ENCODE measurements around the gene STARD6. TPM values are rescaled to one million over a fixed set of nuclear protein-coding genes. Genes with fewer than 3 reads are reported as not detected.

The STARD6 gene
- total RNA-seq, 2 experiments from 2014 or later: not detected

GRCh38 chr18:54277899-54278298, 79.8 kb downstream of the STARD6 start:
- ChIA-PET CTCF (ENCODE audit: unreplicated experiment) (no interaction called here), POLR2A (no interaction called here)
- no peaks in the 10 kb centered on the region for H4K20me1 ChIP-seq (ENCODE audit: insufficient read depth, low read length)
- H3K79me2 ChIP-seq (ENCODE audit: insufficient read depth, low read depth, low read length): no peaks in the 10 kb centered on the region
- intact Hi-C loops (cut with micrococcal nuclease; ENCODE audit: unreplicated experiment): no loop called here
- DNase-seq (ENCODE audit: low spot score): no peak
- H3K27ac ChIP-seq (ENCODE audit: low read depth, low read length, poor library complexity, severe bottlenecking): no peak overlapping the region
- H2AFZ ChIP-seq (ENCODE audit: low read length): no peak overlapping the region
- H3K4me3 ChIP-seq (ENCODE audit: low read depth, low read length, poor library complexity, severe bottlenecking): no peak overlapping the region
- H3K9me2 ChIP-seq (ENCODE audit: insufficient read depth, low read length): no peaks in the 10 kb centered on the region
- H3K4me2 ChIP-seq (ENCODE audit: low read length): 0 out of 2 replicates have a peak overlapping the region, but pooled peaks have one; percentile 23
- no peaks in the 10 kb centered on the region for H3K9me3 ChIP-seq (ENCODE audit: low read length)
- peaks cover 46% of the 10 kb centered on the region for H3K36me3 ChIP-seq (ENCODE audit: insufficient read depth, low read length)
- peaks cover 10% of the 10 kb centered on the region for H3K4me1 ChIP-seq (ENCODE audit: insufficient read depth, low read length, poor library complexity, severe bottlenecking)
- no peak for TF ChIP-seq EZH2phosphoT487 (IDR thresholded peaks at IDR 0.05; ENCODE audit: borderline replicate concordance, low read depth, low read length)
- TF ChIP-seq CTCF (conservative IDR thresholded peaks at IDR 0.05; ENCODE audit: low read length): no peak
- no TSS peak for BruUV-seq (replicated peaks)

Small RNA genes lying within 50 kb of the gene (small RNA-seq; reads per million reads assigned to genes)
- gene SNRPGP2: not detected

Other genes with a start within 250 kb of the STARD6 start
- 30.5 and 39.2 TPM in 2 replicates for gene MBD2, start 133.2 kb downstream of the STARD6 start, total RNA-seq (2014; rRNA removed; shearing (Covaris generic))
- 171 and 176 TPM in 2 replicates for gene MBD2, start 133.2 kb downstream of the STARD6 start, total RNA-seq (2022)
- 8.9 and 15.1 TPM in 2 replicates for gene POLI, start 88.3 kb downstream of the STARD6 start, total RNA-seq (2014; rRNA removed; shearing (Covaris generic))
- gene POLI, start 88.3 kb downstream of the STARD6 start, total RNA-seq (2022): 19.0 and 24.5 TPM in 2 replicates
- 4.9 and 5.4 TPM in 2 replicates for gene C18orf54, start within 50 bp of the STARD6 start, total RNA-seq (2014; rRNA removed; shearing (Covaris generic))
- 14.1 and 17.5 TPM in 2 replicates for gene C18orf54, start within 50 bp of the STARD6 start, total RNA-seq (2022)
- not detected in 2 replicates for gene DYNAP, start 233.4 kb upstream of the STARD6 start, total RNA-seq (2014; rRNA removed; shearing (Covaris generic))
- gene DYNAP, start 233.4 kb upstream of the STARD6 start, total RNA-seq (2022): not detected in 2 replicates